ENCODE data around the gene PLEKHH1. TPM values are rescaled to one million over a fixed set of nuclear protein-coding genes. Genes with fewer than 3 reads are reported as not detected.
A peak's percentile ranks its signal among the peaks of the same experiment; 100 is the strongest.
"Not testable (repeated sequence)": the region's sequence is repeated elsewhere in the genome, so short reads cannot be mapped to it uniquely, and the experiment has no call there.

The PLEKHH1 gene
- total RNA-seq, 4 donors from 2014 or later, result 2.4 to 10.2 (median 4.6) TPM

- Histone ChIP-seq H3K27me3 (no peaks in the 10 kb centered on the region), H3K4me3 (no peak overlapping the region), H3K4me1 (peaks cover 0 to 35% (median 21%) of the 10 kb centered on the region in 4 donors), H3K9me3 (no peaks in the 10 kb centered on the region), H3K36me3 (no peaks in the 10 kb centered on the region), H3K27ac (peak overlapping the region in 3 of 4 donors; percentile 55 to 91 (median 55))
- peak in 1 of 2 donors; percentile 56 for TF ChIP-seq EP300 (IDR thresholded peaks at IDR 0.05)
- TF ChIP-seq POLR2A (IDR thresholded peaks at IDR 0.05), result no peak
- TF ChIP-seq, protein P1, sequence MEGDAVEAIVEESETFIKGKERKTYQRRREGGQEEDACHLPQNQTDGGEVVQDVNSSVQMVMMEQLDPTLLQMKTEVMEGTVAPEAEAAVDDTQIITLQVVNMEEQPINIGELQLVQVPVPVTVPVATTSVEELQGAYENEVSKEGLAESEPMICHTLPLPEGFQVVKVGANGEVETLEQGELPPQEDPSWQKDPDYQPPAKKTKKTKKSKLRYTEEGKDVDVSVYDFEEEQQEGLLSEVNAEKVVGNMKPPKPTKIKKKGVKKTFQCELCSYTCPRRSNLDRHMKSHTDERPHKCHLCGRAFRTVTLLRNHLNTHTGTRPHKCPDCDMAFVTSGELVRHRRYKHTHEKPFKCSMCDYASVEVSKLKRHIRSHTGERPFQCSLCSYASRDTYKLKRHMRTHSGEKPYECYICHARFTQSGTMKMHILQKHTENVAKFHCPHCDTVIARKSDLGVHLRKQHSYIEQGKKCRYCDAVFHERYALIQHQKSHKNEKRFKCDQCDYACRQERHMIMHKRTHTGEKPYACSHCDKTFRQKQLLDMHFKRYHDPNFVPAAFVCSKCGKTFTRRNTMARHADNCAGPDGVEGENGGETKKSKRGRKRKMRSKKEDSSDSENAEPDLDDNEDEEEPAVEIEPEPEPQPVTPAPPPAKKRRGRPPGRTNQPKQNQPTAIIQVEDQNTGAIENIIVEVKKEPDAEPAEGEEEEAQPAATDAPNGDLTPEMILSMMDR (IDR thresholded peaks at IDR 0.05), result no peak
- peak in 1 of 2 donors; percentile 44 for DNase-seq (ENCODE audit: low spot score in 2 of 2)
- WGBS, 2 donors, result 19 to 24% methylated on average over 4 of the region's 4 CpGs
Observed at GRCh38 chr14:67622675-67623074, 89.6 kb downstream of the PLEKHH1 start.

- TF ChIP-seq POLR2A (IDR thresholded peaks at IDR 0.05) (no peak), EP300 (IDR thresholded peaks at IDR 0.05) (no peak)
- TF ChIP-seq, protein P1 (IDR thresholded peaks at IDR 0.05), result no peak
- no peaks in the 10 kb centered on the region for H3K36me3 ChIP-seq
- no peaks in the 10 kb centered on the region for H3K9me3 ChIP-seq
- H3K27me3 ChIP-seq, result no peaks in the 10 kb centered on the region
- peaks cover 0 to 35% (median 21%) of the 10 kb centered on the region in 4 donors for H3K4me1 ChIP-seq
- 46 to 54% methylated on average over 2 of the region's 2 CpGs for WGBS, 2 donors
- peak overlapping the region in 3 of 4 donors; percentile 55 to 91 (median 55) for H3K27ac ChIP-seq
- no peak for DNase-seq (ENCODE audit: low spot score in 2 of 2)
- H3K4me3 ChIP-seq, result no peak overlapping the region
Observed at GRCh38 chr14:67623114-67623513, 90.0 kb downstream of the PLEKHH1 start.

DNA sequence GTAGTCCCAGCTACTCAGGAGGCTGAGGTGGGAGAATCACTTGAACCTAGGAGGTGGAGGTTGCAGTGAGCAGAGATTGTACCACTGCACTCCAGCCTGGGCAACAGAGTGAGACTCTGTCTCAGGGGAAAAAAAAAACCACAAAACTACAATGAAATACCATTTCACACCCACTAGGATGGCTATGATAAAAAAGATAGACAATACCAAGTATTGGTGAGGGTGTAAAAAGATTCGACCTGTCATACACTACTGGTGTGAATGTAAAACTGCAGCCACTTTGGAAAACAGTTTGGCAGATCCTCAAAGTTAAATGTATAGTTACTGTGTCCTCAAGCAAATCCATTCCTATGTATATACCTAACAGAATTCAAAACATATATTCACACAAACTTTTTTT lies 93.0 kb downstream of the PLEKHH1 start:
- not testable (repeated sequence) for DNase-seq (ENCODE audit: low spot score in 2 of 2); H3K27ac ChIP-seq; H3K27me3 ChIP-seq; H3K36me3 ChIP-seq; H3K4me3 ChIP-seq; H3K9me3 ChIP-seq
- H3K4me1 ChIP-seq, result peaks cover 0 to 15% (median 12%) of the 10 kb centered on the region in 4 donors
- WGBS, 2 donors, result 88 to 100% methylated on average over 1 of the region's 1 CpG

- no peak for DNase-seq (ENCODE audit: low spot score in 2 of 2)
Observed at GRCh38 chr14:67627519-67627918, 94.4 kb downstream of the PLEKHH1 start.

DNA sequence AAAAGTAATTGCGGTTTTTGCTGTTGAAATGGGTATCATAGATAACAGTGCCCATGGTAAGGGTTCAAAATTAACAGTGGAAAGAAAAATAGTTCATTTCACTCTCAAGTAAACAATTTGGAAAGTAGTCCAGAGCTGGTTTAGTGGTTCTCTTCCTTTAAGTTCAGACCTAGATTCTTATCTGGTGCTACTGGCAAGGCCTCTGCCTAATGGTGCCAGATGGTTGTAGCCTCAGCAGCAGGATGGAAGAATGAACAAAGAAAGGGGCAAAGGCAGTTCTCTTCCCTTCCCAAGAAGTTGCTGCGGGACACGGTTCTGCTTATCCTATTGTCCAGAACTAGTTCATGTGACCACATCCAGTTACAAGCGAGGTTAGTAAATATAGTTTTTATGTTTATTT lies 97.1 kb downstream of the PLEKHH1 start:
- no peak overlapping the region for H3K27ac ChIP-seq

More at GRCh38 chr14:67627519-67627918, 94.4 kb downstream of the PLEKHH1 start:
- H3K4me3 ChIP-seq, result no peak overlapping the region
- no peaks in the 10 kb centered on the region for H3K27me3 ChIP-seq
- no peaks in the 10 kb centered on the region for H3K9me3 ChIP-seq
- TF ChIP-seq, protein P1 (IDR thresholded peaks at IDR 0.05), result no peak
- TF ChIP-seq EP300 (IDR thresholded peaks at IDR 0.05) (no peak), POLR2A (IDR thresholded peaks at IDR 0.05) (no peak)
- peaks cover 0 to 8% (median 7%) of the 10 kb centered on the region in 4 donors for H3K4me1 ChIP-seq
- no peaks in the 10 kb centered on the region for H3K36me3 ChIP-seq
- H3K27ac ChIP-seq, result no peak overlapping the region

More for the DNA sequence above, 97.1 kb downstream of the PLEKHH1 start:
- H3K4me3 ChIP-seq, result no peak overlapping the region
- no peaks in the 10 kb centered on the region for H3K27me3 ChIP-seq
- H3K9me3 ChIP-seq, result no peaks in the 10 kb centered on the region
- no peaks in the 10 kb centered on the region for H3K4me1 ChIP-seq
- no peak for DNase-seq (ENCODE audit: low spot score in 2 of 2)
- H3K36me3 ChIP-seq, result no peaks in the 10 kb centered on the region
- 87 to 91% methylated on average over 4 of the region's 4 CpGs for WGBS, 2 donors
- TF ChIP-seq EP300 (IDR thresholded peaks at IDR 0.05), result no peak
- TF ChIP-seq, protein P1 (IDR thresholded peaks at IDR 0.05), result no peak
- no peak for TF ChIP-seq POLR2A (IDR thresholded peaks at IDR 0.05)

Data from tibial nerve (tissue), 4 donors.